GM12878 (cell line): ENCODE measurements around the gene FKBP15. TPM values are rescaled to one million over a fixed set of nuclear protein-coding genes. Genes with fewer than 3 reads are reported as not detected.

Source experiments
- ATAC-seq: fragments of 200-7000 bp; cut with Tn5 transposase; 3 replicates; pipeline ENCODE4 v1.9.1; 2020; ENCODE audit warnings: mild to moderate bottlenecking, moderate library complexity
- BruUV-seq: library from RNA; stranded (reverse); fragments of 400-500 nt; replicated peaks from 2 replicates; lab custom pipeline; 2021; lab: Mats Ljungman, UMichigan
- CTCF ChIA-PET: fragments of 300-600 bp; sonication (Branson Sonifier 250); formaldehyde crosslinking; extraction: SDS; loops from one replicate; lab custom pipeline; 2021; ENCODE audit warnings: inconsistent platforms; lab: Yijun Ruan, JAX
- POLR2A ChIA-PET: fragments of 350-600 bp; formaldehyde crosslinking; extraction: SDS; loops from one replicate; lab custom pipeline; 2021; ENCODE audit warnings: inconsistent platforms; lab: Charles Lee
- RAD21 ChIA-PET: fragments of 300-600 bp; sonication (Branson Sonifier 250); formaldehyde crosslinking; loops from one replicate; lab custom pipeline; 2023; ENCODE audit warnings: antibody characterized with exemption; ENCODE audit not compliant: unreplicated experiment; lab: Charles Lee
- SMC1A ChIA-PET: fragments of 300-600 bp; sonication (Branson Sonifier 250); formaldehyde crosslinking; loops from one replicate; lab custom pipeline; 2023; ENCODE audit not compliant: unreplicated experiment, uncharacterized antibody; lab: Charles Lee
- DNase-seq: peaks from one replicate; pipeline ENCODE4 v3.0.0-alpha.2; 2011; ENCODE audit warnings: low read depth, low spot score
- FAIRE-seq: peaks from 3 replicates; lab custom pipeline; 2011; peaks lifted over from hg19 to GRCh38; lab: Jason Lieb, UNC
- H2AFZ ChIP-seq: 2 replicates; pipeline ENCODE4 v1.6.0; 2011; ENCODE audit warnings: low read depth, low read length, control low read depth; ENCODE audit not compliant: control insufficient read depth
- H3K27ac ChIP-seq: 2 replicates; pipeline ENCODE4 v1.5.1; 2011; ENCODE audit warnings: control low read depth; ENCODE audit not compliant: control insufficient read depth, insufficient read depth
- H3K27me3 ChIP-seq, 2 experiments: replicated peaks in 1 of 2; 2 replicates each; pipeline versions ENCODE4 v1.6.0 to v1.6.1; 2011; ENCODE audit warnings: low read length in 1 of 2; ENCODE audit not compliant: control insufficient read depth in 2 of 2, insufficient read depth in 2 of 2
- H3K36me3 ChIP-seq, 2 experiments: 2 replicates each; pipeline ENCODE4 v1.5.1; 2011; ENCODE audit warnings: low read length in 1 of 2; ENCODE audit not compliant: control insufficient read depth in 2 of 2, insufficient read depth in 2 of 2
- H3K4me1 ChIP-seq: 2 replicates; pipeline ENCODE4 v1.6.1; 2011; ENCODE audit warnings: mild to moderate bottlenecking, low read length, moderate library complexity, mixed read lengths; ENCODE audit not compliant: control insufficient read depth, insufficient read depth
- H3K4me2 ChIP-seq: 2 replicates; pipeline ENCODE4 v1.6.0; 2011; ENCODE audit warnings: control low read depth; ENCODE audit not compliant: control insufficient read depth, insufficient read depth
- H3K4me3 ChIP-seq: fragments of 200-600 bp; sonication (generic); 2 replicates; pipeline ENCODE4 v1.5.1; 2016
- H3K79me2 ChIP-seq: 2 replicates; pipeline ENCODE4 v1.6.0; 2011; ENCODE audit warnings: low read length; ENCODE audit not compliant: control insufficient read depth, insufficient read depth
- H3K9ac ChIP-seq: 2 replicates; pipeline ENCODE4 v1.8.0; 2011; ENCODE audit warnings: low read length, control low read depth, mixed read lengths; ENCODE audit not compliant: control insufficient read depth, insufficient read depth
- H3K9me3 ChIP-seq: replicated peaks from 3 replicates; pipeline ENCODE4 v1.5.1; 2011; ENCODE audit warnings: mild to moderate bottlenecking, low read length; ENCODE audit not compliant: control insufficient read depth, insufficient read depth
- H4K20me1 ChIP-seq: 2 replicates; pipeline ENCODE4 v1.6.0; 2011; ENCODE audit not compliant: control insufficient read depth, insufficient read depth
- LARP7 ChIP-seq: fragments of 450-650 bp; IDR thresholded peaks from 2 replicates; pipeline ENCODE4 v1.6.1; 2017; ENCODE audit warnings: mild to moderate bottlenecking
- ZNF384 ChIP-seq: IDR thresholded peaks from 2 replicates; pipeline ENCODE4 v1.6.1; 2012; ENCODE audit warnings: low read depth, mild to moderate bottlenecking, low read length, improper control_type of control experiment, borderline replicate concordance
- WGBS: methylation state at CpG from one replicate; pipeline ENCODE4 v1.1.6; 2016; ENCODE audit warnings: low lambda C conversion rate; ENCODE audit not compliant: insufficient replicate concordance, insufficient coverage; ENCODE audit errors: missing lambda C conversion rate; 5-methylcytosine and 5-hydroxymethylcytosine counted together
- in situ Hi-C: fragments of 300-500 bp; cut with MboI; formaldehyde crosslinking; loops from 9 replicates; pipeline ENCODE4 v1.14.3; 2018; ENCODE audit warnings: mixed read lengths
- intact Hi-C: fragments of 100-400 bp; cut with micrococcal nuclease; formaldehyde crosslinking; loops from one replicate; pipeline ENCODE4 v1.14.2; 2022; ENCODE audit not compliant: unreplicated experiment
- polyA plus RNA-seq, 11 experiments: library from polyadenylated mRNA; depleted of rRNA in 4 of 11; unstranded in 6 of 11; stranded (reverse) in 5 of 11; fragments of >200 nt; fragmentation: Nextera tagmentation in 4 of 11; fragmentation: Illumina TruSeq in 1 of 11; extraction: Ambion mirVana in 4 of 11; extraction: Trizol in 1 of 11; gene quantifications; 1 replicate in 1 of 11; 2 replicates in 10 of 11; pipeline versions ENCODE4 v1.2.1 to v1.2.3, GENCODE V29; 2011 to 2016; ENCODE audit warnings: inconsistent platforms in 2 of 11, missing spikeins in 2 of 11, low read depth in 1 of 11
- total RNA-seq, 4 experiments: library from RNA; depleted of rRNA in 3 of 4; stranded (reverse); fragments of >200 nt in 3 of 4; fragmentation: Illumina TruSeq in 1 of 4; extraction: Trizol in 1 of 4; gene quantifications; 2 replicates each; pipeline versions ENCODE4 v1.2.1 to v1.2.3, GENCODE V29; 2013 to 2021
- TF ChIP-seq, protein P1 (sequence below), 3 experiments: IDR thresholded peaks in 2 of 3; conservative IDR thresholded peaks in 1 of 3; 2 replicates each; pipeline ENCODE4 v1.5.1; 2011; ENCODE audit warnings: low read depth in 3 of 3, low read length in 3 of 3, mild to moderate bottlenecking in 3 of 3, control low read depth in 2 of 3, moderate library complexity in 2 of 3, inconsistent platforms in 1 of 3, mixed read lengths in 1 of 3; ENCODE audit not compliant: control insufficient read depth in 2 of 3, insufficient read depth in 1 of 3; ENCODE audit errors: extremely low read depth in 1 of 3

FKBP15 gene
- total and polyA plus RNA-seq, 10 of the 15 experiments (the other 5 are each of a cell fraction or from before 2014, with no cell fraction given), result 5.0 to 53.4 (median 21.2) TPM

- in situ Hi-C loops (no loop called here), intact Hi-C loops (no loop called here)
- H3K9ac ChIP-seq, result no peak overlapping the region
- POLR2A ChIA-PET, result no interaction called here
- H3K4me2 ChIP-seq, result no peak overlapping the region
- ATAC-seq, result peak; percentile 27; the same call in 2 of the 3 replicates
- peak; percentile 80 for FAIRE-seq
- no peaks in the 10 kb centered on the region for H3K27me3 ChIP-seq
- RAD21 ChIA-PET, result no interaction called here
- DNase-seq, result no peak
- no TSS peak for BruUV-seq
- no peaks in the 10 kb centered on the region for H3K9me3 ChIP-seq
- H3K36me3 ChIP-seq, result peaks cover 6 to 9% of the 10 kb centered on the region in 2 experiments
- no peaks in the 10 kb centered on the region for H4K20me1 ChIP-seq
- no peak overlapping the region for H3K27ac ChIP-seq
- CTCF ChIA-PET, result interaction anchor here (1.2 kb wide), 1 partner anchor 45 kb away, joined by 5 read pairs; no protein-coding TSS in a partner anchor
- WGBS, result 100% methylated on average over 1 of the region's 1 CpG
- H3K4me3 ChIP-seq, result no peak overlapping the region
- no peaks in the 10 kb centered on the region for H3K4me1 ChIP-seq
- TF ChIP-seq LARP7 (no peak), ZNF384 (no peak)
- TF ChIP-seq, protein P1, sequence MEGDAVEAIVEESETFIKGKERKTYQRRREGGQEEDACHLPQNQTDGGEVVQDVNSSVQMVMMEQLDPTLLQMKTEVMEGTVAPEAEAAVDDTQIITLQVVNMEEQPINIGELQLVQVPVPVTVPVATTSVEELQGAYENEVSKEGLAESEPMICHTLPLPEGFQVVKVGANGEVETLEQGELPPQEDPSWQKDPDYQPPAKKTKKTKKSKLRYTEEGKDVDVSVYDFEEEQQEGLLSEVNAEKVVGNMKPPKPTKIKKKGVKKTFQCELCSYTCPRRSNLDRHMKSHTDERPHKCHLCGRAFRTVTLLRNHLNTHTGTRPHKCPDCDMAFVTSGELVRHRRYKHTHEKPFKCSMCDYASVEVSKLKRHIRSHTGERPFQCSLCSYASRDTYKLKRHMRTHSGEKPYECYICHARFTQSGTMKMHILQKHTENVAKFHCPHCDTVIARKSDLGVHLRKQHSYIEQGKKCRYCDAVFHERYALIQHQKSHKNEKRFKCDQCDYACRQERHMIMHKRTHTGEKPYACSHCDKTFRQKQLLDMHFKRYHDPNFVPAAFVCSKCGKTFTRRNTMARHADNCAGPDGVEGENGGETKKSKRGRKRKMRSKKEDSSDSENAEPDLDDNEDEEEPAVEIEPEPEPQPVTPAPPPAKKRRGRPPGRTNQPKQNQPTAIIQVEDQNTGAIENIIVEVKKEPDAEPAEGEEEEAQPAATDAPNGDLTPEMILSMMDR (IDR thresholded peaks at IDR 0.05 in 2 of 3, conservative IDR thresholded peaks at IDR 0.05 in 1 of 3; ENCODE audit: control insufficient read depth in 2 of 3, extremely low read depth in 1 of 3, insufficient read depth in 1 of 3, low read depth in 3 of 3, low read length in 3 of 3), result peak in 1 of 3 experiments; percentile 24; a peak in 1 of 6 replicates
- H3K79me2 ChIP-seq, result no peaks in the 10 kb centered on the region
- SMC1A ChIA-PET, result interaction anchor here (1.1 kb wide), 1 partner anchor 34 kb away, joined by 4 read pairs; no protein-coding TSS in a partner anchor
- no peak overlapping the region for H2AFZ ChIP-seq
These were observed 64.2 kb downstream of the FKBP15 start for GRCh38 chr9:113156880-113157279.
